ENCODE measurements around the gene NLGN1.

The NLGN1 gene

DNA sequence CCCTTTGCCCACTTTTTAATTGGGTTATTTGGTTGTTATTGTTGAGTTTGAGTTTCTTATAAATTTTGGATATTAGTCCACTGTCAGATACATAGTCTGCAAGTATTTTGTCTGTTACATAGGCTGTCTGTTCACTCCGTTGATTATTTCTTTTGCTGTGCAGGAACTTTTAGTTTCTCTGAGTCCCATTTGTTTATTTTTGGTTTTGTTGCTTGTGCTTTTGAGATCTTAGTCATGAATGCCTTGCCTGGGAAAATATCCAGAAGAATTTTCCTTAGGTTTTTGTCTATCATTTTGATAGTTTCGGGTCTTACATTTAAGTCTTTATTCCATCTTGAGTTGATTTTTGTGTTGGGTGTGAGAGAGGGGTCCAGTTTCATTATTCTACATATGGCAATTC lies 254.5 kb downstream of the NLGN1 start:
- TF ChIP-seq, protein P1, sequence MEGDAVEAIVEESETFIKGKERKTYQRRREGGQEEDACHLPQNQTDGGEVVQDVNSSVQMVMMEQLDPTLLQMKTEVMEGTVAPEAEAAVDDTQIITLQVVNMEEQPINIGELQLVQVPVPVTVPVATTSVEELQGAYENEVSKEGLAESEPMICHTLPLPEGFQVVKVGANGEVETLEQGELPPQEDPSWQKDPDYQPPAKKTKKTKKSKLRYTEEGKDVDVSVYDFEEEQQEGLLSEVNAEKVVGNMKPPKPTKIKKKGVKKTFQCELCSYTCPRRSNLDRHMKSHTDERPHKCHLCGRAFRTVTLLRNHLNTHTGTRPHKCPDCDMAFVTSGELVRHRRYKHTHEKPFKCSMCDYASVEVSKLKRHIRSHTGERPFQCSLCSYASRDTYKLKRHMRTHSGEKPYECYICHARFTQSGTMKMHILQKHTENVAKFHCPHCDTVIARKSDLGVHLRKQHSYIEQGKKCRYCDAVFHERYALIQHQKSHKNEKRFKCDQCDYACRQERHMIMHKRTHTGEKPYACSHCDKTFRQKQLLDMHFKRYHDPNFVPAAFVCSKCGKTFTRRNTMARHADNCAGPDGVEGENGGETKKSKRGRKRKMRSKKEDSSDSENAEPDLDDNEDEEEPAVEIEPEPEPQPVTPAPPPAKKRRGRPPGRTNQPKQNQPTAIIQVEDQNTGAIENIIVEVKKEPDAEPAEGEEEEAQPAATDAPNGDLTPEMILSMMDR (IDR thresholded peaks at IDR 0.05; ENCODE audit: unreplicated experiment in 3 of 3) = no peak
- H3K27ac Mint-ChIP-seq = no peak overlapping the region
- H3K4me3 Mint-ChIP-seq = no peak overlapping the region
- no peaks in the 10 kb centered on the region for H3K27me3 Mint-ChIP-seq (ENCODE audit: low read depth)
- no peaks in the 10 kb centered on the region for H3K9me3 Mint-ChIP-seq
- H3K36me3 Mint-ChIP-seq (ENCODE audit: low read depth) = no peaks in the 10 kb centered on the region
- no peaks in the 10 kb centered on the region for H3K4me1 Mint-ChIP-seq

- Mint-ChIP-seq H3K4me3 (no peak overlapping the region), H3K27ac (no peak overlapping the region), H3K4me1 (no peaks in the 10 kb centered on the region), H3K9me3 (no peaks in the 10 kb centered on the region), H3K27me3 (ENCODE audit: low read depth) (no peaks in the 10 kb centered on the region), H3K36me3 (ENCODE audit: low read depth) (no peaks in the 10 kb centered on the region)
- TF ChIP-seq, protein P1 (IDR thresholded peaks at IDR 0.05; ENCODE audit: unreplicated experiment in 3 of 3) = no peak
These were observed 256.2 kb downstream of the NLGN1 start for GRCh38 chr3:173653781-173654180.

DNA sequence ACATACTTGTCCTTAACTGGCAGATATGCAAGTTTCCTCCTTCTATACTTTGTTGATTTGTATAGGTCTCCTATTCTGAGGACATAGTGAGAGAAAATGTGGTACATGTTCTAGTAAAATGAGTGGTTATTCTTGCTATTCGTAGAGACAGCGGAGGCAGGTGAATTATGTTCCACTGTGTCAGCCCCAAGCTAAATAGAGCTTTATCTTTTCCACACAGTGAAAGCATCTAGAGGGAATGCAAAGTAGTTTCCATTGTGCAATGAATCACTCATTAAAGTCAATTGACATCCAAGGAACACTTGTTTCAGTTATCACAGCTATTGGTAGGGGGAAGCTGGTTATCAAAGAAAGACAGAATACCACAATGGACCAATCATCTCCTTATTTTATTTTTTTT lies 262.4 kb downstream of the NLGN1 start:
- TF ChIP-seq, protein P1 (IDR thresholded peaks at IDR 0.05; ENCODE audit: unreplicated experiment in 3 of 3) = no peak
- Mint-ChIP-seq H3K4me3 (no peak overlapping the region), H3K4me1 (peaks cover 5% of the 10 kb centered on the region), H3K9me3 (no peaks in the 10 kb centered on the region), H3K27ac (no peak overlapping the region), H3K27me3 (ENCODE audit: low read depth) (no peaks in the 10 kb centered on the region), H3K36me3 (ENCODE audit: low read depth) (no peaks in the 10 kb centered on the region)

- Mint-ChIP-seq H3K27me3 (ENCODE audit: low read depth) (no peaks in the 10 kb centered on the region), H3K36me3 (ENCODE audit: low read depth) (no peaks in the 10 kb centered on the region), H3K4me1 (peaks cover 5% of the 10 kb centered on the region), H3K9me3 (no peaks in the 10 kb centered on the region), H3K4me3 (no peak overlapping the region), H3K27ac (no peak overlapping the region)
- TF ChIP-seq, protein P1 (IDR thresholded peaks at IDR 0.05; ENCODE audit: unreplicated experiment in 3 of 3) = no peak
These were observed 263.2 kb downstream of the NLGN1 start for GRCh38 chr3:173660645-173661299.

GRCh38 chr3:173663696-173664111 lies 266.2 kb downstream of the NLGN1 start:
- Mint-ChIP-seq H3K4me3 (no peak overlapping the region), H3K4me1 (peaks cover 5% of the 10 kb centered on the region), H3K36me3 (ENCODE audit: low read depth) (no peaks in the 10 kb centered on the region), H3K9me3 (no peaks in the 10 kb centered on the region), H3K27ac (no peak overlapping the region), H3K27me3 (ENCODE audit: low read depth) (no peaks in the 10 kb centered on the region)
- TF ChIP-seq, protein P1 (IDR thresholded peaks at IDR 0.05; ENCODE audit: unreplicated experiment in 3 of 3) = no peak

GRCh38 chr3:173676094-173676493 lies 278.6 kb downstream of the NLGN1 start:
- Mint-ChIP-seq H3K4me1 (no peaks in the 10 kb centered on the region), H3K27me3 (ENCODE audit: low read depth) (no peaks in the 10 kb centered on the region), H3K9me3 (no peaks in the 10 kb centered on the region), H3K36me3 (ENCODE audit: low read depth) (no peaks in the 10 kb centered on the region), H3K27ac (no peak overlapping the region), H3K4me3 (no peak overlapping the region)
- TF ChIP-seq, protein P1 (IDR thresholded peaks at IDR 0.05; ENCODE audit: unreplicated experiment in 3 of 3) = no peak
